Measurements from ENCODE around the gene PDCD6IP.

- TF ChIP-seq CTCF (conservative IDR thresholded peaks at IDR 0.05; ENCODE audit: low read depth, low read length), result no peak
- TF ChIP-seq EZH2phosphoT487 (IDR thresholded peaks at IDR 0.05; ENCODE audit: borderline replicate concordance, low read length), result no peak
- TF ChIP-seq EZH2 (IDR thresholded peaks at IDR 0.05; ENCODE audit: low read length, unreplicated experiment), result no peak
Measured at GRCh38 chr3:33911525-33912322, 113.3 kb downstream of the PDCD6IP start.
